Stomach smooth muscle (tissue), 2 donors: ENCODE measurements around the gene CHN2.

ENCODE experiments used
- H3K27ac ChIP-seq: one replicate; pipeline ENCODE4 v1.7.0; 2013; ENCODE audit warnings: mild to moderate bottlenecking, low read length, inconsistent platforms
- H3K27me3 ChIP-seq, 2 donors: one replicate each; pipeline ENCODE4 v1.7.0; 2013; ENCODE audit warnings: low read length in 2 of 2; ENCODE audit not compliant: insufficient read depth in 2 of 2, control insufficient read depth in 1 of 2
- H3K36me3 ChIP-seq, 2 donors: one replicate each; pipeline ENCODE4 v1.7.0; 2013; ENCODE audit warnings: low read length in 2 of 2; ENCODE audit not compliant: control insufficient read depth in 2 of 2, insufficient read depth in 2 of 2
- H3K4me1 ChIP-seq: one replicate; pipeline ENCODE4 v1.7.0; 2013; ENCODE audit warnings: low read length; ENCODE audit not compliant: control insufficient read depth, insufficient read depth
- H3K4me3 ChIP-seq, 2 donors: one replicate each; pipeline ENCODE4 v1.7.0; 2013; ENCODE audit warnings: low read length in 2 of 2
- H3K9ac ChIP-seq, 2 donors: one replicate each; pipeline ENCODE4 v1.7.0; 2013; ENCODE audit warnings: low read length in 2 of 2, mild to moderate bottlenecking in 1 of 2
- H3K9me3 ChIP-seq, 2 donors: one replicate each; pipeline ENCODE4 v1.7.0; 2013; ENCODE audit warnings: low read length in 2 of 2; ENCODE audit not compliant: control insufficient read depth in 2 of 2
- donor health status: healthy.
- donor health status: Pancreatic carcinoma.

CHN2 gene

DNA sequence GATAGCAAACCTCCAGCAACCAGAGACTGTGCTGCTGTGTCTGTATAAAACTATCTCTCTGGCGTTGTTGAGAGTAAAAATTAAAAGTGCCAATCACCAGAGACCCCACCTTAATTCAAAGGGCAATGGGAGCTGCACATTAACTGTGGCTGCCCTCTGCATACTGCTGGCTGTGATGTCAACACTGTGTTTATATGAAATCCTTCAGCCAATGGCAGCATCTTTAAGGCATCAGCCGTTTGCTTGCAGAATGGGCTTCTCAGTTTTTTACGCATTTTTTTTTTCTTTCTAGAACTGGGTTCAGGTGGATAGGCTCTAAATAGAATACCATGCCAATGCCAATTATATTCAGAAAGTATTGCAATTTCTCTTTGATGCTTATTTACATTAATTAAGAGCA lies 47.7 kb downstream of the CHN2 start:
- no peaks in the 10 kb centered on the region for H3K4me1 ChIP-seq

GRCh38 chr7:29243910-29244655 lies 49.5 kb downstream of the CHN2 start:
- no peaks in the 10 kb centered on the region for H3K4me1 ChIP-seq
- H3K9ac ChIP-seq: no peak overlapping the region
- H3K4me3 ChIP-seq: no peak overlapping the region
- H3K36me3 ChIP-seq: no peaks in the 10 kb centered on the region
- no peaks in the 10 kb centered on the region for H3K9me3 ChIP-seq
- H3K27ac ChIP-seq: no peak overlapping the region
- H3K27me3 ChIP-seq: no peaks in the 10 kb centered on the region

More for the DNA sequence above, 47.7 kb downstream of the CHN2 start:
- no peaks in the 10 kb centered on the region for H3K36me3 ChIP-seq
- no peak overlapping the region for H3K4me3 ChIP-seq
- H3K27me3 ChIP-seq: no peaks in the 10 kb centered on the region
- H3K27ac ChIP-seq: no peak overlapping the region
- H3K9me3 ChIP-seq: no peaks in the 10 kb centered on the region
- H3K9ac ChIP-seq: no peak overlapping the region

DNA sequence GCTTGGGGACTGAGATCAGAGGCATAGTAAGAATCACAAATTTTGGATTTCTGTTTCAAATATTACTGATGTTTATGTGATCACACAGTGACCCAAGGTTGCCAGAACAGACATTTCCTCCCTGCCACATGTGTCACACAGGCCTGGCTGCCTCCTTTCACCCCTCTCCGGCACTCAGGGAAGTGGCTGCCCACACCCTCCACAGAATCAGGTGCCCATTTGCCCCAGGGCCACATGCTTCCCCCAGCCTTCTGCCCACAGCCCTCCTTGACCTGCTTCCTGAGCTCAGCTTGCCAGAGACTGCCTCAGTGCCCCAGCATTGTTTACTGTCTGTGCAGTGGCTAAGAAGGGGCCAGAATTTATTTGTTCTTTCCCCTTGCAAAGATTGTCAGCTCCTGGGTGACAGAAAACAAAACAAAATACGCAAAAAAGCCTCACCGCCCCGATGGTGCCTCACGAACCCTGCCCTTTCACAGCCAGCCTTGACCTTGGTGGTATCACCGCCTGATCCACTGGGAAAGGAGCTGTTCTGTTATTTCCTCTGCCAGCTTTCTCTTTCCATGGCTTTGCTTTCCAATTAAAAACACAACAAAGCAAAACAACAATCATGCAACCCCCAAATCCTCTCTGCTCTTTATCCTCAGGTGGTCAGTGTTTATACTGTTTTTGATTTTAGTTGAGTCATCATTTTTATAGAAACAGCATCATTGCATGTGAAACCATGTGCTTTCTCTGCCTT lies 52.8 kb downstream of the CHN2 start:
- Histone ChIP-seq H3K4me3 (no peak overlapping the region), H3K36me3 (no peaks in the 10 kb centered on the region), H3K9me3 (no peaks in the 10 kb centered on the region), H3K4me1 (no peaks in the 10 kb centered on the region), H3K27ac (no peak overlapping the region), H3K27me3 (no peaks in the 10 kb centered on the region), H3K9ac (no peak overlapping the region)

- Histone ChIP-seq H3K4me1 (no peaks in the 10 kb centered on the region), H3K9ac (no peak overlapping the region)
These were observed 53.3 kb downstream of the CHN2 start for GRCh38 chr7:29247963-29248236.

DNA sequence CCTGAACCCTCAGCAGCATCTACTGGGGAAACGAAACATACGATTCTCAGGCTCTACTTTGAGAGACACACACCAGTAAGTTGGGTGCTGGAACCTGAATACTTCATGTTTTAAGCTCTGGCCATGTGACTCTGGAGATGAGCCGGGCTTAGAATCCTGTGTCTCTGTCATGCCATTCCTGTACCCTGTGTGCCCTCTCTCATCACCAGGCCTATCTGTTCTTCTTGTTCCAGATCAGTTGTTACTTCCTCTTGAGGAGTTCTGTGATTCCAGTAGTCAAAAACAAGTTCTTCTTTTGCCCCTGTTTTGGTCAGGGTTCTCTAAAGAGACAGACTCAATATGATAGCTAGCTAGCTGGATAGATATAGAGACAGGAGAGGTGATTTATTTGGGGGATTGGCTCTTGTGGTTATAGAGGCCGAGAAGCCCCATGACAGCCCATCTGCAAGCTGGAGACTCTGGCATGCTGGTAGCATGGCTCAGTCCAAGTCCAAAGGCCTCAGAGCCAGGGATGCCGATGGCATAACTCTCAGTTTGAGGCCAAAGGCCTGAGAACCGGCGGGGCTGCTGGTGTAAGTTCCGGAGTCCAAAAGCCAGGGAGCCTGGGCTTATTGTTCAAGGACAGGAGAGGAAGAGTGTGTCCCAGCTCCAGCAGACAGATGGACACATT lies 54.3 kb downstream of the CHN2 start:
- Histone ChIP-seq H3K9ac (no peak overlapping the region), H3K36me3 (no peaks in the 10 kb centered on the region), H3K4me3 (no peak overlapping the region), H3K4me1 (no peaks in the 10 kb centered on the region), H3K27ac (no peak overlapping the region), H3K27me3 (no peaks in the 10 kb centered on the region), H3K9me3 (no peaks in the 10 kb centered on the region)

More at GRCh38 chr7:29247963-29248236, 53.3 kb downstream of the CHN2 start:
- no peaks in the 10 kb centered on the region for H3K27me3 ChIP-seq
- H3K9me3 ChIP-seq: no peaks in the 10 kb centered on the region
- H3K27ac ChIP-seq: no peak overlapping the region
- H3K4me3 ChIP-seq: no peak overlapping the region
- no peaks in the 10 kb centered on the region for H3K36me3 ChIP-seq

DNA sequence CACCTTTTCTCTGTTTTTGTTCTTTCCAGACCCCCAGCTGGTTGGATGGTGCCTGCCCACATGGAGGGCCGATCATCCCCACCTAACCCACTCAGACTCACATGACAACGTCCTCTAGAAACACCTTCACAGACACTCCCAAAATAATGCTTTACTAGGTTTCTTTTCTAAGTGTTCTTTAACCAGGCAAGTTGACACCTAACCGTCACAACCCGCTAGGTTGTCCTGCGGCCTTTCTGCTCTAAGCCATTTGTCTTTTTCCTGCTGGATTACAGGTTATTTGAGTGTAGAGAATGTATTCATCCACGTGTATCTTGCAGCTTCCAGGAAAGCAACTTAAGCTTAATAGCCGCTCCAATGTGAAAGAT lies 54.8 kb downstream of the CHN2 start:
- H3K9me3 ChIP-seq: no peaks in the 10 kb centered on the region
- no peaks in the 10 kb centered on the region for H3K4me1 ChIP-seq
- no peaks in the 10 kb centered on the region for H3K27me3 ChIP-seq
- H3K36me3 ChIP-seq: no peaks in the 10 kb centered on the region
- no peak overlapping the region for H3K27ac ChIP-seq
- no peak overlapping the region for H3K9ac ChIP-seq
- no peak overlapping the region for H3K4me3 ChIP-seq

DNA sequence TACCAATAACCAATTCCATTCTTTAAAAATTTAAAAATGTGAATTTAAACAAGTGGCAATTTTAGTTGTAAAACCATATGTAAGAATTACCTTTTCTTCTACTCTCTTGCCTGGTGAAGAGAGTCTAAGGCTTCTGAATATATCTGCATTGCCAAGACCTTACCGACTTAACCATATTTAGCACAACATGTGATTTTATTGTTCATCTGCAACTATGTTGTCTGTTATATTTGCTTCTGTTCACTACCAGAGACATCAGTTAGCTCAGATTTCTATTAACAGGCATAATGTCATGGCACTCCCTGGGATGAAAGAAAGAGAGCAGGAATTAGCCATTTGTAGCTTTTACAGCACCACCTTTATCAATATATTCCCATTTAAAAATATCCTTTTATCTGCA lies 55.3 kb downstream of the CHN2 start:
- no peaks in the 10 kb centered on the region for H3K4me1 ChIP-seq
- H3K9me3 ChIP-seq: no peaks in the 10 kb centered on the region
- no peak overlapping the region for H3K9ac ChIP-seq
- H3K4me3 ChIP-seq: no peak overlapping the region
- H3K36me3 ChIP-seq: no peaks in the 10 kb centered on the region
- no peak overlapping the region for H3K27ac ChIP-seq
- H3K27me3 ChIP-seq: no peaks in the 10 kb centered on the region

GRCh38 chr7:29253225-29253624 lies 58.6 kb downstream of the CHN2 start:
- no peaks in the 10 kb centered on the region for H3K36me3 ChIP-seq
- no peak overlapping the region for H3K4me3 ChIP-seq
- no peak overlapping the region for H3K9ac ChIP-seq
- no peaks in the 10 kb centered on the region for H3K27me3 ChIP-seq
- no peaks in the 10 kb centered on the region for H3K4me1 ChIP-seq
- H3K27ac ChIP-seq: no peak overlapping the region
- no peaks in the 10 kb centered on the region for H3K9me3 ChIP-seq

- no peak overlapping the region for H3K4me3 ChIP-seq
- H3K9ac ChIP-seq: no peak overlapping the region
- no peaks in the 10 kb centered on the region for H3K27me3 ChIP-seq
- H3K9me3 ChIP-seq: no peaks in the 10 kb centered on the region
- H3K36me3 ChIP-seq: no peaks in the 10 kb centered on the region
- no peaks in the 10 kb centered on the region for H3K4me1 ChIP-seq
- no peak overlapping the region for H3K27ac ChIP-seq
These were observed 60.0 kb downstream of the CHN2 start for GRCh38 chr7:29254591-29254990.

- no peaks in the 10 kb centered on the region for H3K36me3 ChIP-seq
- no peak overlapping the region for H3K27ac ChIP-seq
- no peak overlapping the region for H3K9ac ChIP-seq
- no peaks in the 10 kb centered on the region for H3K27me3 ChIP-seq
- H3K9me3 ChIP-seq: no peaks in the 10 kb centered on the region
- H3K4me1 ChIP-seq: no peaks in the 10 kb centered on the region
- H3K4me3 ChIP-seq: no peak overlapping the region
These were observed 60.8 kb downstream of the CHN2 start for GRCh38 chr7:29255199-29255878.
